ENCODE data around the gene ATG4B. TPM values are rescaled to one million over a fixed set of nuclear protein-coding genes. Genes with fewer than 3 reads are reported as not detected.

The ATG4B gene
- total RNA-seq, 2 donors from 2014 or later, result 43.0 to 49.4 TPM

GRCh38 chr2:241719093-241719492, 81.6 kb downstream of the ATG4B start:
- no peak for DNase-seq
- intact Hi-C loops (cut with DNase I), result no loop called here
- no peak for ATAC-seq

- ATAC-seq (no peak), DNase-seq (no peak)
- intact Hi-C loops (cut with DNase I), result no loop called here
Observed at GRCh38 chr2:241720099-241720498, 82.6 kb downstream of the ATG4B start.

DNA sequence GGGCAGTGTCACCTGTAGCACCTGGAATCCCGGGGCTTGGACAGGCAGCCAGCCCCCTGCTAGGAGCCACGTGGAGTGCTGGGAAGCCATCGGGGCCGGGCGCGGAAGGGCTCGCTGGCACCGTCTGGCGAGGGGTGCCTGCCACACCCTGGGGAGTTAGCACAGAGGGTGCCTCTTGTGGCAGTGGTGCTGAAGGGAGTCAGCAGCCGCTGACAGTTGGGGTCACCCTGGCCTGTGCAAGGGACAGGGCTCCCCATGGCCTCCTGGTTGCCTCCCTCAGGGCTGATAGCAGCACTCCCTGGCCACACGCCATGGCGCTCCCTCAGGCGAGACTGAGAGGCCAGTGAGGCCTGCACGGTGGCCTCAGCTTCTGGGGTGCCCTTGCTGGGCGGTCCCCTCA, 83.1 kb downstream of the ATG4B start:
- DNase-seq (no peak), ATAC-seq (no peak)
- intact Hi-C loops (cut with DNase I), result no loop called here

DNA sequence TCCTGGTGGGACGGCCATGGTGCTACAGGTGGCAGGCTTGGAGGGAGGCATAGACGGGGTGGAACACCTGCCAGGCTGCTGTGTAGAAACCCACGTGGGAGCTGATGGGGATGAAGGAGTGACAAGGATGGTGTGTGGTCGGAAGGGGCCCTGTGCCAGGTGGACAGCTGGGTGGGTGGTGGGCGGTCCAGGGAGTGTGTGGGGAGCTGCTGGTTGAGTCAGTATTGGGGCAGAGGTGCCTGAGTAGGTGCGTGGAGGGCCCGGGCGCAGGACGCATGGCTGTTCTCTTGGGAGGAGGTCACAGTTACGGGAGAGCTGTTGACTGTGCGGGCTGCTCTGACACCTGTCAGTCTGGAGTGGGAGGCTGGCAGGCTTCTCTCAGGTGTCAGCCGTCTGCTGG, 84.4 kb downstream of the ATG4B start:
- intact Hi-C loops (cut with DNase I), result no loop called here
- ATAC-seq, result no peak
- no peak for DNase-seq

GRCh38 chr2:241722896-241723454, 85.5 kb downstream of the ATG4B start:
- intact Hi-C loops (cut with DNase I), result no loop called here
- DNase-seq (no peak), ATAC-seq (no peak)

Other genes with a start within 250 kb of the ATG4B start
- gene STK25, start 129.1 kb upstream of the ATG4B start, total RNA-seq, result 10 to 100 TPM; 89.2 to 94.9 TPM
- 10 to 100 TPM; 20.4 to 30.2 TPM for gene BOK, start 78.9 kb upstream of the ATG4B start, total RNA-seq
- 10 to 100 TPM; 73.3 to 74.4 TPM for gene THAP4, start 535 bp upstream of the ATG4B start, total RNA-seq
- 10 to 100 TPM in 1 of 2 donors, 1 to 10 TPM in 1; 9.8 to 14.3 TPM for gene DTYMK, start 49.1 kb downstream of the ATG4B start, total RNA-seq
- gene ING5, start 64.3 kb downstream of the ATG4B start, total RNA-seq, result 10 to 100 TPM; 17.4 to 20.1 TPM
- 10 to 100 TPM; 14.6 to 16.9 TPM for gene D2HGDH, start 96.9 kb downstream of the ATG4B start, total RNA-seq
- gene GAL3ST2, start 139.1 kb downstream of the ATG4B start, total RNA-seq, result under 1 TPM in 1 of 2 donors, not detected in 1; 0.44 TPM
- gene NEU4, start 171.5 kb downstream of the ATG4B start, total RNA-seq, result under 1 TPM; 0.16 to 0.38 TPM
- 1 to 10 TPM; 1.2 to 1.5 TPM for gene PDCD1, start 221.2 kb downstream of the ATG4B start, total RNA-seq
- gene RTP5, start 232.0 kb downstream of the ATG4B start, total RNA-seq, result under 1 TPM in 1 of 2 donors, not detected in 1; 0.12 TPM